ENCODE data around the gene KCNT2. TPM values are rescaled to one million over a fixed set of nuclear protein-coding genes. Genes with fewer than 3 reads are reported as not detected.

The KCNT2 gene
- total and polyA plus RNA-seq, 2 donors (not counting 3 experiments of a cell fraction or from before 2014, with no cell fraction given), result 0.46 to 1.6 TPM

- TF ChIP-seq JUN (IDR thresholded peaks at IDR 0.05; ENCODE audit: borderline replicate concordance, insufficient read depth, insufficient read length, low read depth) (no peak), POLR2A (IDR thresholded peaks at IDR 0.05; ENCODE audit: low read depth, low read length) (no peak), MYC (IDR thresholded peaks at IDR 0.05; ENCODE audit: low read depth, low read length) (no peak), FOS (IDR thresholded peaks at IDR 0.05; ENCODE audit: borderline replicate concordance, insufficient read depth, low read length) (no peak), GATA2 (IDR thresholded peaks at IDR 0.05; ENCODE audit: insufficient read depth, insufficient read length, low read depth, low read length) (no peak), MAX (IDR thresholded peaks at IDR 0.05; ENCODE audit: insufficient read depth, insufficient read length) (no peak), EZH2 (IDR thresholded peaks at IDR 0.05; ENCODE audit: borderline replicate concordance, low read depth, low read length, severe bottlenecking) (no peak)
- TF ChIP-seq, protein P1, sequence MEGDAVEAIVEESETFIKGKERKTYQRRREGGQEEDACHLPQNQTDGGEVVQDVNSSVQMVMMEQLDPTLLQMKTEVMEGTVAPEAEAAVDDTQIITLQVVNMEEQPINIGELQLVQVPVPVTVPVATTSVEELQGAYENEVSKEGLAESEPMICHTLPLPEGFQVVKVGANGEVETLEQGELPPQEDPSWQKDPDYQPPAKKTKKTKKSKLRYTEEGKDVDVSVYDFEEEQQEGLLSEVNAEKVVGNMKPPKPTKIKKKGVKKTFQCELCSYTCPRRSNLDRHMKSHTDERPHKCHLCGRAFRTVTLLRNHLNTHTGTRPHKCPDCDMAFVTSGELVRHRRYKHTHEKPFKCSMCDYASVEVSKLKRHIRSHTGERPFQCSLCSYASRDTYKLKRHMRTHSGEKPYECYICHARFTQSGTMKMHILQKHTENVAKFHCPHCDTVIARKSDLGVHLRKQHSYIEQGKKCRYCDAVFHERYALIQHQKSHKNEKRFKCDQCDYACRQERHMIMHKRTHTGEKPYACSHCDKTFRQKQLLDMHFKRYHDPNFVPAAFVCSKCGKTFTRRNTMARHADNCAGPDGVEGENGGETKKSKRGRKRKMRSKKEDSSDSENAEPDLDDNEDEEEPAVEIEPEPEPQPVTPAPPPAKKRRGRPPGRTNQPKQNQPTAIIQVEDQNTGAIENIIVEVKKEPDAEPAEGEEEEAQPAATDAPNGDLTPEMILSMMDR (IDR thresholded peaks at IDR 0.05; ENCODE audit: extremely low read depth in 1 of 2, insufficient read depth in 1 of 2, low read depth in 1 of 2, low read length in 2 of 2), result no peak
- Histone ChIP-seq H3K4me2 (ENCODE audit: insufficient read depth, low read length) (no peak overlapping the region), H3K27ac (ENCODE audit: insufficient read depth, low read depth, low read length) (no peak overlapping the region), H3K9me3 (replicated peaks; ENCODE audit: control insufficient read depth, insufficient read depth, low read length) (no peaks in the 10 kb centered on the region), H3K4me3 (replicated peaks in 1 of 3; ENCODE audit: insufficient read depth in 1 of 3, low read depth in 1 of 3, low read length in 3 of 3) (no peak overlapping the region), H3K79me2 (ENCODE audit: control insufficient read depth, insufficient read depth, low read length) (no peaks in the 10 kb centered on the region), H3K4me1 (ENCODE audit: control insufficient read depth, extremely low read depth, insufficient read depth, low read length) (peaks cover 7% of the 10 kb centered on the region), H2AFZ (ENCODE audit: low read depth, low read length) (no peak overlapping the region), H3K9me1 (replicated peaks; ENCODE audit: control insufficient read depth, extremely low read depth, insufficient read depth, low read length) (no peaks in the 10 kb centered on the region), H3K9ac (replicated peaks; ENCODE audit: extremely low read depth, insufficient read depth, low read length) (no peak overlapping the region), H3K36me3 (ENCODE audit: control insufficient read depth in 2 of 2, extremely low read depth in 1 of 2, insufficient read depth in 2 of 2, low read length in 2 of 2) (no peaks in the 10 kb centered on the region), H4K20me1 (replicated peaks; ENCODE audit: control insufficient read depth, extremely low read depth, insufficient read depth, low read length) (no peaks in the 10 kb centered on the region), H3K27me3 (ENCODE audit: control insufficient read depth in 2 of 2, insufficient read depth in 2 of 2, low read length in 2 of 2) (no peaks in the 10 kb centered on the region)
- dilution Hi-C loops (cut with MboI; ENCODE audit: extremely low pct_ligation_motif_present, low sequenced_read_pairs) (no loop called here), intact Hi-C loops (cut with micrococcal nuclease) (no loop called here)
- ChIA-PET POLR2A (no interaction called here), CTCF (interaction anchor here (1.1 kb wide), 1 partner anchor 13 kb away, joined by 3 read pairs; no protein-coding TSS in a partner anchor)
- no peak for DNase-seq (ENCODE audit: low read depth, low spot score)
- FAIRE-seq, result no peak
- no TSS peak for BruUV-seq (replicated peaks)
Measured at GRCh38 chr1:196193896-196194559, 414.2 kb downstream of the KCNT2 start.
